ENCODE measurements around the gene ZC3H18. TPM values are rescaled to one million over a fixed set of nuclear protein-coding genes. Genes with fewer than 3 reads are reported as not detected.
A peak's percentile ranks its signal among the peaks of the same experiment; 100 is the strongest.

ZC3H18 gene
- total RNA-seq, 1 donor from 2014 or later, result 48.9 TPM

DNA sequence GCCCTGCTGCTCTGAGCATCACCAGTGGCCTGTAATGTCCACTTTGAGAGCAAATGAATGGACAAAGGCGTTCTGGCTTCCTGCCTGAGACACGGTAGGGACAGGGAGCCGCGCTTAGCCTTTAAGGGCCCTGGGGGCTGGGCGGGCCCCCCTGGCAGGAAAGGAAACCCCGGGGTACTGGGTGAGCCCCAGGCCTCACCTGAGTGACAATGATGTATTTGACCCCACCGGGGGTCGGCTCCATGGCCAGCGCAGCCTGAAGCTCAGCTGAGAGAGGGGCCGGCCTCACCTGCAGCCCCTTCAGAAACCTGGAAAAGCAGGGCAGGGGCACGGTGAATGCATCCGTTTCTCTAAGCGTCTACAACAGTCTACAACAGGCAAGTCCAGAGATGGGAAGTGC, 82.9 kb downstream of the ZC3H18 start:
- H3K36me3 Mint-ChIP-seq (ENCODE audit: unreplicated experiment), result no peaks in the 10 kb centered on the region
- H3K4me3 Mint-ChIP-seq (ENCODE audit: unreplicated experiment), result no peak overlapping the region
- H3K27me3 Mint-ChIP-seq (ENCODE audit: unreplicated experiment), result peaks cover 15% of the 10 kb centered on the region
- peaks cover 10% of the 10 kb centered on the region for H3K4me1 Mint-ChIP-seq (ENCODE audit: low read depth, unreplicated experiment)
- H3K27ac Mint-ChIP-seq (ENCODE audit: unreplicated experiment), result no peak overlapping the region
- DNase-seq, result no peak
- TF ChIP-seq, protein P1, sequence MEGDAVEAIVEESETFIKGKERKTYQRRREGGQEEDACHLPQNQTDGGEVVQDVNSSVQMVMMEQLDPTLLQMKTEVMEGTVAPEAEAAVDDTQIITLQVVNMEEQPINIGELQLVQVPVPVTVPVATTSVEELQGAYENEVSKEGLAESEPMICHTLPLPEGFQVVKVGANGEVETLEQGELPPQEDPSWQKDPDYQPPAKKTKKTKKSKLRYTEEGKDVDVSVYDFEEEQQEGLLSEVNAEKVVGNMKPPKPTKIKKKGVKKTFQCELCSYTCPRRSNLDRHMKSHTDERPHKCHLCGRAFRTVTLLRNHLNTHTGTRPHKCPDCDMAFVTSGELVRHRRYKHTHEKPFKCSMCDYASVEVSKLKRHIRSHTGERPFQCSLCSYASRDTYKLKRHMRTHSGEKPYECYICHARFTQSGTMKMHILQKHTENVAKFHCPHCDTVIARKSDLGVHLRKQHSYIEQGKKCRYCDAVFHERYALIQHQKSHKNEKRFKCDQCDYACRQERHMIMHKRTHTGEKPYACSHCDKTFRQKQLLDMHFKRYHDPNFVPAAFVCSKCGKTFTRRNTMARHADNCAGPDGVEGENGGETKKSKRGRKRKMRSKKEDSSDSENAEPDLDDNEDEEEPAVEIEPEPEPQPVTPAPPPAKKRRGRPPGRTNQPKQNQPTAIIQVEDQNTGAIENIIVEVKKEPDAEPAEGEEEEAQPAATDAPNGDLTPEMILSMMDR (IDR thresholded peaks at IDR 0.05; ENCODE audit: partially characterized antibody, unreplicated experiment), result no peak
- peaks cover 4% of the 10 kb centered on the region for H3K9me3 Mint-ChIP-seq (ENCODE audit: unreplicated experiment)

GRCh38 chr16:88653596-88654362, 83.6 kb downstream of the ZC3H18 start:
- Mint-ChIP-seq H3K9me3 (ENCODE audit: unreplicated experiment) (peaks cover 4% of the 10 kb centered on the region), H3K4me1 (ENCODE audit: low read depth, unreplicated experiment) (peaks cover 10% of the 10 kb centered on the region), H3K27me3 (ENCODE audit: unreplicated experiment) (peaks cover 13% of the 10 kb centered on the region), H3K4me3 (ENCODE audit: unreplicated experiment) (no peak overlapping the region), H3K36me3 (ENCODE audit: unreplicated experiment) (no peaks in the 10 kb centered on the region), H3K27ac (ENCODE audit: unreplicated experiment) (peak overlapping the region; percentile 28)
- TF ChIP-seq, protein P1 (IDR thresholded peaks at IDR 0.05; ENCODE audit: partially characterized antibody, unreplicated experiment), result no peak
- no peak for DNase-seq

DNA sequence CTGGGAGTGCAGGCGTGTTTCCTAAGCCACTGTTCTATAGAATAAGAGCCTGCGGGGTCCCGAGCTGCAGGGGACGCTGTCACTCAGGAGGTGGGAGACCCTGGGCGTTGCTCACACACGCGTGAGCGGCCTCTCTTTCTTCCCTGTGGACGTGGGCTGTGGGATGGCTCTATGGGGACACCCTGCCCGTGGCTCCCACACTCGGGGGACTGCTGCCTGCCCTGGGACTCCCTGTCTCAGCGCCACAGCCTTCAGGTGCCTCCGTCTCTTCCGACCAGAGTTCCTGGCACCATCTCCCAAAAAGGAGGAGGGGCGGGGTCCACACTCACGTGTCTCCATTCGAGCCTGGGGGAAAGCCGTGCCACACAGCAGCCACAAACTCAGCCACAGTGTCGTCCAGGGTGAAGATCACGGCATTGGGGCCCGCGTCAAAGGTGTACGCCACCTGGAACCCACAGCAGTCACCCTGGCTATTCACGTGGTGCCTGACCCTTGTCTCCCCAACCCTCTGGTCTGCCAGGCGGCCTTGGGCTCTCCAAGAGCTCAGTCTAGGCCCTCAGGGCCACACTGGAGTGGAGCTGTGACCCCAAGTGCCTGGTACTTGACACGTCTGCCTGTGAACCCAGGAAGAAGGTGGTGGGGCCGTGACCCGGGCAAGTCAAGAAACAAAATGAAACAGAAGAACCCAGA, 84.3 kb downstream of the ZC3H18 start:
- peaks cover 8% of the 10 kb centered on the region for H3K27me3 Mint-ChIP-seq (ENCODE audit: unreplicated experiment)
- H3K4me1 Mint-ChIP-seq (ENCODE audit: low read depth, unreplicated experiment), result peaks cover 11% of the 10 kb centered on the region
- no peaks in the 10 kb centered on the region for H3K36me3 Mint-ChIP-seq (ENCODE audit: unreplicated experiment)
- TF ChIP-seq, protein P1 (IDR thresholded peaks at IDR 0.05; ENCODE audit: partially characterized antibody, unreplicated experiment), result no peak
- no peak overlapping the region for H3K4me3 Mint-ChIP-seq (ENCODE audit: unreplicated experiment)
- DNase-seq, result no peak
- peaks cover 2% of the 10 kb centered on the region for H3K9me3 Mint-ChIP-seq (ENCODE audit: unreplicated experiment)
- no peak overlapping the region for H3K27ac Mint-ChIP-seq (ENCODE audit: unreplicated experiment)

DNA sequence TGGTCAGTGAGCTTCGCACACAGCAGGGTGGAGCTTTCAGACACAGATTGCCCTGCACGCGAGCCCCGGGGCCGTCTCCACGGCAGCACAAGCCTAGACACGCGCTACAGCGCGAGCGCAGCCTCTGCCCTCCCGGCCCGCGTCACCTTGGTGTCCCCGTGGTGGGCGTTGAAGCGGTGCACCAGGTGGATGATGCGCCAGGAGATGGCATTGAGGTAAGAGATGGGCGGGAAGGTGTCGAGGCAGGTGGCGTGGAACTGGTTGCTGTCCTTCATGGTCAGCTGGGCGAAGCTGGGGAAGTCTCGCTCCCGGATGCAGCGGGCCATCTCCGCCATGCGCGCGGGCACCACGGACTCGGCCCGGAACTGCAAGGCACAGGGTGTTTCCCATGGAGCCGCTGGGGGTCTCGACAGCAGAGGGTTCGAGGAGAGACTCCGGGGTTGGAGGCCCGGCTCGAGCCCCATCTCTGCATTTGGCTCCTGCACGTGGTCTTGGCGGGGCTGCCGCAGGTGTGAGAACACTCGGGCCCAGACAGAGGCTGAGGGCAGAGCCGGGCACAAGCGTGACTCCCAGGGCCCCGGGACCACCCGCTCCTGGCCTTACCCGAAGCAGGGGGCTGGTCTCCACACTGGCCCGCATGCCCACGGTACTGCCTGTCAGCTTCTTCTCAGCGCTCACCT, 85.0 kb downstream of the ZC3H18 start:
- H3K27ac Mint-ChIP-seq (ENCODE audit: unreplicated experiment), result no peak overlapping the region

More for the DNA sequence above, 85.0 kb downstream of the ZC3H18 start:
- H3K9me3 Mint-ChIP-seq (ENCODE audit: unreplicated experiment), result peaks cover 2% of the 10 kb centered on the region
- H3K4me3 Mint-ChIP-seq (ENCODE audit: unreplicated experiment), result no peak overlapping the region
- TF ChIP-seq, protein P1 (IDR thresholded peaks at IDR 0.05; ENCODE audit: partially characterized antibody, unreplicated experiment), result no peak
- peaks cover 8% of the 10 kb centered on the region for H3K27me3 Mint-ChIP-seq (ENCODE audit: unreplicated experiment)
- peaks cover 10% of the 10 kb centered on the region for H3K4me1 Mint-ChIP-seq (ENCODE audit: low read depth, unreplicated experiment)
- H3K36me3 Mint-ChIP-seq (ENCODE audit: unreplicated experiment), result no peaks in the 10 kb centered on the region
- DNase-seq, result no peak
